Measurements from ENCODE around the gene SETBP1.

DNA sequence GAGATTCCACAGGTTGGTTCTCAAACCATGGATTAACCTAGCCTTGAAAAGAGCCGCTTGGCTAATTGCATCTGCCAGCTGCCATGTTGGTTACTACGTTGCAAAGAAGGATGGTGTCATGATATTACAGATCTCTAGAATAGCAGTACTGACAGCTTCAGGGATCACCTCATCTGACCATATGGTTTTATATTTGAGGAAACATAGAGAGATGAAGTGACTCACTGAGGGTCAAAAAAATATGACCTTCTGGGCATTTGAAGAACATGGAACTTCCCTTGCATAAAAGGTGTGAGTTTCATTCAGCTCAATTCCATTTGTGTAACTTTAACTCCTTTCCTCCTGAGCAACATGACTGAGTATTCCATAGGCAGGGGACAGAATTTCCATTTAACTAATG is 242.3 kb downstream of the SETBP1 start:
- no peak for TF ChIP-seq MAZ (IDR thresholded peaks at IDR 0.05; ENCODE audit: borderline replicate concordance, low read depth, low read length)
- TF ChIP-seq, protein P1, sequence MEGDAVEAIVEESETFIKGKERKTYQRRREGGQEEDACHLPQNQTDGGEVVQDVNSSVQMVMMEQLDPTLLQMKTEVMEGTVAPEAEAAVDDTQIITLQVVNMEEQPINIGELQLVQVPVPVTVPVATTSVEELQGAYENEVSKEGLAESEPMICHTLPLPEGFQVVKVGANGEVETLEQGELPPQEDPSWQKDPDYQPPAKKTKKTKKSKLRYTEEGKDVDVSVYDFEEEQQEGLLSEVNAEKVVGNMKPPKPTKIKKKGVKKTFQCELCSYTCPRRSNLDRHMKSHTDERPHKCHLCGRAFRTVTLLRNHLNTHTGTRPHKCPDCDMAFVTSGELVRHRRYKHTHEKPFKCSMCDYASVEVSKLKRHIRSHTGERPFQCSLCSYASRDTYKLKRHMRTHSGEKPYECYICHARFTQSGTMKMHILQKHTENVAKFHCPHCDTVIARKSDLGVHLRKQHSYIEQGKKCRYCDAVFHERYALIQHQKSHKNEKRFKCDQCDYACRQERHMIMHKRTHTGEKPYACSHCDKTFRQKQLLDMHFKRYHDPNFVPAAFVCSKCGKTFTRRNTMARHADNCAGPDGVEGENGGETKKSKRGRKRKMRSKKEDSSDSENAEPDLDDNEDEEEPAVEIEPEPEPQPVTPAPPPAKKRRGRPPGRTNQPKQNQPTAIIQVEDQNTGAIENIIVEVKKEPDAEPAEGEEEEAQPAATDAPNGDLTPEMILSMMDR (conservative IDR thresholded peaks at IDR 0.05; ENCODE audit: low read depth, low read length) = no peak
- TF ChIP-seq POLR2A (IDR thresholded peaks at IDR 0.05; ENCODE audit: low read depth, low read length) = no peak

All from IMR-90 (cell line).